Activated T-cell treated with anti-CD3 and anti-CD28 coated beads, Interleukin-2, amount 50 U/mL, for 1 hour (primary cell): ENCODE data around the gene KLF7.

Experiments used
- DNase-seq: peaks from one replicate; pipeline ENCODE4 v3.0.0-alpha.2; 2020

KLF7 gene

DNA sequence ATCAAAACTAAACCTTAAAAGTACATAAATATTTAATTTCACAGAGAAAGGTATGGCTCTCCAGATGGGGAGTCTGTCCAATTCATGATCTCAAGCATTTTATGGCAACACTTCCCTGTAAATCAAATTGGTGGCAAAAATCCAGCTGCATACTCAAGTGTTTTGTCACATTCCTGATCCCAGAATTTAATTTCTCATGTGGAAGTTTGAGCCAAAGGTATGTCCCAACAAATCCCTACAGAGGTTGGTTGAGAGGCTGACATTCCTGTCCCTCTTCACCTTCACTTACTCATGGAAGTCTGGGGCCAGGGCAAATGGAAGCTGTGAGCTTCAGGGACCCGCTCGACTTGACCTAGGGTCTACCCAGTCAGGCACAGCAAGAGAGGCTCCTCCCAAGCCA, 17.7 kb downstream of the KLF7 start:
- DNase-seq, result no peak

GRCh38 chr2:207144173-207144785, 21.5 kb downstream of the KLF7 start:
- DNase-seq, result no peak

GRCh38 chr2:207143215-207144172, 22.3 kb downstream of the KLF7 start:
- DNase-seq, result peak; percentile 65

DNA sequence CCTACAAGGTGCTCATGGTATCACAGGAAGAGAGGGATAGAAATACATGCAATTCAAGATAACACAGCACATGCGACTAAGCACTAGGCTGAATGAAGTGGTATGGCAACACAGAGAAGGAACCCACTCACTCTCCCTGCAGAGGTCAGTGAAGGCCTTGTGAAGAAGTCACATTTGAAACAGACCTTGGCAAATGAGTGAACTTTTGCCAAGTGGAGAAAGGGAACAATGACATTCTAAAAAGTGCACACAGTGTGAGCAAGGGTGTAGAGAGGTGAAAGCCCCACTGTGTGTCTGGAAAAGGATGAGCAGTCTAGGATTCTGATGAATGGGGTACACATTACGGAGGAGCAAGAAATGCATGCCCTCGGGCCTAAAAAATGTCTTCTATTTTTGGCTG, 23.3 kb downstream of the KLF7 start:
- DNase-seq, result no peak

- no peak for DNase-seq
These were observed 24.4 kb downstream of the KLF7 start for GRCh38 chr2:207141386-207141785.

GRCh38 chr2:207140265-207140664, 25.5 kb downstream of the KLF7 start:
- DNase-seq, result no peak

DNA sequence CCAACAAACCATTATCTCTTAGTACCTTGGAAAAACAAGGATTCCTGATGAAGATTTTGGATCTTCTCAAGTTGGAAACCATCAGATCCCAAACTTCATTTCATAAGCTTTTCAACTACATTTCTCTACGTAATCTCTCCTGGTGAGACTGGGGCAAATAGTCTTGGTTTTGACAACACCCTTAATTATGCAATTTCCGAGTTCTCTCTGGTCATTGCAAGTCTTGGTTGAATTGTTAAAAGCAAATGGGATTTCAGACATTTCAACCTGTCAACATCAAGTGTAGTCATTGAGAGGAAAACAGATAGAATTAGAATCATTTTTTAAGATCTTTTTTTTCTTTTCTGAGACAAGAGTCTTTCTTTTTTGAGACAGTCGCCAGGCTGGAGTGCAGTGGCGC, 26.2 kb downstream of the KLF7 start:
- no peak for DNase-seq

DNA sequence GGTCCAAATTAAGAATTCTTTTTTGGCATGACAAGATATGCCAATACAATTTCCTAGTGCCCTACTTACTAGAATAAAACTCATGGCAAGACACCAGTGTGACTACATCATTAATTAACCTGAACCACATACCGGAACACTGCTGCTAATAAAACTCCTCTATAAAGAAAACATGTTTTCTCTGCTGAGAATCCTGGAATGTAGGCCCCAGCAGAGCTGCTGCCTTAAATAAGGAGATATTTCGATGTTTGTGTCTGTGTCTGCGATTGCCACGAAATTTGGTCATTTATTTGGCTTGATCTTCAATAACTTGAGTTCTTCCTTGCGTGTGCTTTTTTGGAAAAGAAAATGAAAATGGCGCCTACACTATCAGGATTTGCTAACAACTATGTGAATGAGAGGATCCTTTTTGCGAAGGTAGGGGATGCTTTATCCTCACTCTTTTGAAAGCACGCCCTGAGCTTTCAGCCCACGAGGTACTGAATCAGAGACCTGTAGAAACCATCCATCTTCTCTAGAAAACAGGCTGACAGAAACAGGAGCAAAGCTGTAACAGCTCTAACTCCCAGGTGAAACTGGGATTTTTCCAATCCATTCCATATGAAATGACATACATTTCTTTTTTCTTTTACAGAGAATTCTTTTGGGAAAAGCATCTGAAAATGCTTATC, 27.0 kb downstream of the KLF7 start:
- DNase-seq, result no peak

GRCh38 chr2:207137596-207138337, 28.0 kb downstream of the KLF7 start:
- DNase-seq, result no peak

- no peak for DNase-seq
These were observed 28.9 kb downstream of the KLF7 start for GRCh38 chr2:207136874-207137273.

DNA sequence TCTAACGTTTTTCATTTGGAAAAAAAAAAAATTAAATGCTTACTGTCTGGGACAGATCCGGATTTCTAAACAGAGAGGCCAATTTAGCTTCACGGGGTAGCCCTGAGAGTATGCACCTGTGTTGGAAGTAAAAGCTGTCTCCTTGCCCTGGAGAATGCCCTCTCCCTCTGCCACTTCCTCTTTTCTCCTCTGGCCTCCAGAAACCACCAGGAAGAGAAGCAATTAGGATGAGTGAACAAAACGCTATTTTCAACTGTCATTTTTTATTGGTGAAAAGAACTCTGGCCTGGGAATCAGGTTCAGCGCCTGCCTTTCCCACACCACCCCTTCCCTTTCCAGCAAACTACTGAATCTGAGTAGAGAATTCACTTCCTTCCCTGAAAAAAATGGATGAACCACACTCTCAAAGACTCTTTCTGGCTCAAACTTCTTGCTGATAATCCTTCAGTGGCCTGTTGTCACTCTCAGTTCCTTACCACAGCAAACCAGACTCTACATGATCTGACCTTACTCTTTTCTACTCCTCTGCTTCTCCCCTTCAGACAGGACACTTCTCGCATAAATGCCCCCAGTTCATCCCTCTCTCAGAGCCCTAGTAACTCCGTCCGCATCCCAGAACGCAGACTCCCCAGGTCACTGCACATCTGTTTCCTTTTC, 29.8 kb downstream of the KLF7 start:
- no peak for DNase-seq

- no peak for DNase-seq
These were observed 30.4 kb downstream of the KLF7 start for GRCh38 chr2:207135340-207135739.

DNA sequence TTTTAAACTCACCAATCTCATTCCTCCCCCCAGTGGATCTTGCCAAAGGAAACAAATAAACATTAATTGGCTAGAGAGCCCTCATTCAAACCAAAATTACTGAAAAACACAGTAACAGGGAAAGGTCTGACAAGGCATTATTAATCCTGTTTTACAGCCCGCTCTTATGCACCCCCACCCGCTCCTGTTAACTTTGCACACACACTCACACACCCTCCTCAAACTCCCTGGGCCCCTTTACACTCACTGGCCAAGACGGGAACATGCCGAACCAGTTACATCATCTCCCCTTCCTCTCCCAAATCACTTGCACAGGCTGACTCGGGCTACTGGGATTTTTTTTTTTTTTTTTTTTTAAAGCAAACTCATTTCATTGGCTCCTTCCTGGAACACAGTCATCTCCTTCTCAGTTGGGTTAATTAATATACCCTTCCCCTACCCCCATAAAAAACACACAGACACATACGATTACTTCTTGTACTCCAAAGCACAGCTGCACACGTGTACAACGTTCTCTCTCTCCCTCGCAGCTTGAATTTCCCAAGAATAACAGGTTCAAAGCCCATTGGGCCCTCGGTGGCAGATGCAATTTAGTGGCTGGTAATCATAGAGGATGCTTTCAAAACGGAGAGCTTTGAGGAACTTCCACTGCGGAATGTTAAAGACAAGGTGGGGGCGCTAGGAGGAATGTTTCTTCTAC, 31.8 kb downstream of the KLF7 start:
- DNase-seq, result no peak

GRCh38 chr2:207133458-207133819, 32.3 kb downstream of the KLF7 start:
- DNase-seq, result no peak

- DNase-seq, result no peak
These were observed 33.7 kb downstream of the KLF7 start for GRCh38 chr2:207132019-207132418.

GRCh38 chr2:207131594-207131993, 34.2 kb downstream of the KLF7 start:
- DNase-seq, result no peak

- DNase-seq, result no peak
These were observed 34.7 kb downstream of the KLF7 start for GRCh38 chr2:207130958-207131521.

DNA sequence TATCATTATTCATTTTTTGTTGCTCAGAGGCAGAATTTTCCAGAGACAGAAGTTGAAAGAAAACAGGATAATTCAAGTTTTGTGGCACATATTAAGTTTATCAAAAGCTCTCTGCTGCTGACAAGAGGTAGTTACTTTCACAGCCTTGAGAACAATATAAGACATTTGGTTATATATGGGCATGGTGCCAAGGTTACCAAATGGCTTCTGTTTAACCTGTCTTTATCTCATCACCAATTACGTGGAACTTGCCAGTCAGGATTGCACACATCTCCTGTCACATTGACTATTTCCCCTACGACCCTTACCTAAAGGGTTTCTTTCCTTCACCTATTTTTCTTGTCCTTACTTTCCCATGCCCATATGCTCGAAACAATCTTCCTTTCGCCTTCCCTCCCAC, 35.9 kb downstream of the KLF7 start:
- no peak for DNase-seq

DNA sequence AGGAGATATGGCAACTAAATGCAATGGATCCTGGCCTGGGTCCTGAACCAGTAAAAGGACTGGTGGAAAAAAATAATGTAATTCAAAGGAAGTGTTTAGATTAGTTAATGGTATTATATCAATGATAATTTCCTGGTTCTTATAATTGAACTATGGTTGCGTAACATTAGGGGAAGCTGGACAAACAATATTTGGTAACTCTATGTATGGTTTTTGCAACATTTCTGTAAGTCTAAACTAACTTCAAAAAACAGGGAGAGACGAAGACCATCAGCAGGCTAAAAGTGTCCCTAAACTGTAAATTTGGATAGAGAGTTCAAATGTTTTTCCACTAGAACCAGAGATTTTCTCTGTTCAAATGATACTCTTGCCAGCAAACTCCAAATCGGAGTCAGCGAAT, 36.9 kb downstream of the KLF7 start:
- no peak for DNase-seq

DNA sequence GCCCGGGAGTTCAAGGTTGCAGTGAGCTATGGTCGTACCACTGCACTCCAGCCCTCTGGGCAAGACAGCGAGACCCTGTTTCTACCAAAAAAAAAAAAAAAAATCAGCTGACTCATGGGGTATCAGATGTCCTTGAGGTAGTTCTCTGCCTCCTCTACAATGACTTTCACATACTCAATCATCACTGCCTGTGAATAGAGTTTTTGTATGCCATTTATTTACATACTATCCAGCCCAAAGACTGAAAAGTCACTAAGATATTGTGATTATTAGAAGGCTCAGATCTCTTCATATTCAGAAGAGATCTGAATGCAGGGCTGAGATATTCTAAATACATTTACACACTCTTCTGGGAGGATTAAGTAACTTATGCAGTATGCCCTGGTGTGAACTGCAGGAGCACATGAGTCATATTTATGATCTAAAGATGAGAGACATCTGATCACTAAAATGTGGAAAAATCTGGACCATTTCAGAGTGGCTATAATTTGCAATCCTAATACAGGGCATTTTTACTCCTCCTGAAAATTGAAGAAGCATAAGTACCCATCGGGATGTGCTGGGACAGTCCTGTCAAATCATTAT, 38.9 kb downstream of the KLF7 start:
- no peak for DNase-seq

GRCh38 chr2:207123776-207124391, 41.9 kb downstream of the KLF7 start:
- no peak for DNase-seq
